Trophoblast cell (in vitro differentiated cells and primary cell): ENCODE results near the gene RALGAPB.
"Not testable (repeated sequence)": the region's sequence is repeated elsewhere in the genome, so short reads cannot be mapped to it uniquely, and the experiment has no call there.

Experiments
- DNase-seq, 2 donors: peaks; one replicate each; pipeline ENCODE4 v3.0.0-alpha.2; 2016
- H2AFZ ChIP-seq: 2 replicates; pipeline ENCODE4 v1.6.1; 2013; ENCODE audit warnings: low read length, moderate library complexity, mild to moderate bottlenecking; ENCODE audit not compliant: insufficient read depth, poor library complexity
- H2AK5ac ChIP-seq: 2 replicates; pipeline ENCODE4 v1.6.1; 2013; ENCODE audit warnings: mild to moderate bottlenecking, low read length
- H2BK120ac ChIP-seq: 2 replicates; pipeline ENCODE4 v1.6.1; 2013; ENCODE audit warnings: low read length, mild to moderate bottlenecking, moderate library complexity; ENCODE audit not compliant: insufficient read depth, poor library complexity
- H2BK12ac ChIP-seq: 2 replicates; pipeline ENCODE4 v1.6.1; 2013; ENCODE audit warnings: mild to moderate bottlenecking, low read length, moderate library complexity
- H2BK5ac ChIP-seq: 2 replicates; pipeline ENCODE4 v1.6.1; 2013; ENCODE audit warnings: low read length, low read depth, moderate library complexity, mild to moderate bottlenecking; ENCODE audit not compliant: poor library complexity
- H3K14ac ChIP-seq: 2 replicates; pipeline ENCODE4 v1.6.1; 2013; ENCODE audit warnings: mild to moderate bottlenecking, low read length
- H3K18ac ChIP-seq: 2 replicates; pipeline ENCODE4 v1.6.1; 2013; ENCODE audit warnings: mild to moderate bottlenecking, low read length
- H3K23ac ChIP-seq: 2 replicates; pipeline ENCODE4 v1.6.1; 2013; ENCODE audit warnings: low read length
- H3K27ac ChIP-seq: 2 replicates; pipeline ENCODE4 v1.5.1; 2013; ENCODE audit warnings: low read depth, mild to moderate bottlenecking, inconsistent platforms, low read length, moderate library complexity
- H3K27me3 ChIP-seq: 2 replicates; pipeline ENCODE4 v1.6.1; 2013; ENCODE audit warnings: inconsistent platforms, mild to moderate bottlenecking, low read length, moderate library complexity; ENCODE audit not compliant: insufficient read depth
- H3K36me3 ChIP-seq, 2 experiments: 1 replicate in 1 of 2; 2 replicates in 1 of 2; pipeline ENCODE4 v1.6.1; 2013; ENCODE audit warnings: low read length in 2 of 2, mild to moderate bottlenecking in 2 of 2, moderate library complexity in 1 of 2; ENCODE audit not compliant: insufficient read depth in 2 of 2, control insufficient read depth in 1 of 2
- H3K4ac ChIP-seq: 2 replicates; pipeline ENCODE4 v1.6.1; 2013; ENCODE audit warnings: low read depth, mild to moderate bottlenecking, low read length, moderate library complexity
- H3K4me1 ChIP-seq, 2 experiments: 1 replicate in 1 of 2; 2 replicates in 1 of 2; pipeline ENCODE4 v1.6.1; 2013; ENCODE audit warnings: low read length in 2 of 2, mild to moderate bottlenecking in 2 of 2, moderate library complexity in 1 of 2; ENCODE audit not compliant: insufficient read depth in 2 of 2, control insufficient read depth in 1 of 2
- H3K4me2 ChIP-seq: 2 replicates; pipeline ENCODE4 v1.6.1; 2013; ENCODE audit warnings: inconsistent platforms, mild to moderate bottlenecking, low read length, moderate library complexity
- H3K4me3 ChIP-seq: 2 replicates; pipeline ENCODE4 v1.5.1; 2013; ENCODE audit warnings: mild to moderate bottlenecking, low read depth, low read length, inconsistent platforms
- H3K79me1 ChIP-seq: one replicate; pipeline ENCODE4 v1.6.1; 2013; ENCODE audit warnings: low read length
- H3K79me2 ChIP-seq: 2 replicates; pipeline ENCODE4 v1.6.1; 2013; ENCODE audit warnings: low read length, mild to moderate bottlenecking; ENCODE audit not compliant: control insufficient read depth, insufficient read depth, poor library complexity
- H3K9ac ChIP-seq: 2 replicates; pipeline ENCODE4 v1.6.1; 2013; ENCODE audit warnings: mild to moderate bottlenecking, low read length
- H3K9me3 ChIP-seq: 2 replicates; pipeline ENCODE4 v1.6.1; 2013; ENCODE audit warnings: low read depth, mild to moderate bottlenecking, control low read depth, inconsistent platforms, low read length; ENCODE audit not compliant: insufficient read depth
- H4K12ac ChIP-seq: 2 replicates; pipeline ENCODE4 v1.6.1; 2013; ENCODE audit warnings: low read depth, mild to moderate bottlenecking, low read length, moderate library complexity
- H4K8ac ChIP-seq: 2 replicates; pipeline ENCODE4 v1.6.1; 2013; ENCODE audit warnings: low read depth, mild to moderate bottlenecking, low read length, moderate library complexity
- H4K91ac ChIP-seq: one replicate; pipeline ENCODE4 v1.6.1; 2013; ENCODE audit warnings: low read depth, mild to moderate bottlenecking, low read length, moderate library complexity
- WGBS: extraction: QIAGEN DNeasy Blood & Tissue Kit; methylation state at CpG from one replicate; pipeline ENCODE4 v1.1.7; 2013; ENCODE audit warnings: missing lambda C conversion rate; ENCODE audit not compliant: insufficient read length, insufficient coverage; ENCODE audit errors: extremely low coverage; 5-methylcytosine and 5-hydroxymethylcytosine counted together

The RALGAPB gene

DNA sequence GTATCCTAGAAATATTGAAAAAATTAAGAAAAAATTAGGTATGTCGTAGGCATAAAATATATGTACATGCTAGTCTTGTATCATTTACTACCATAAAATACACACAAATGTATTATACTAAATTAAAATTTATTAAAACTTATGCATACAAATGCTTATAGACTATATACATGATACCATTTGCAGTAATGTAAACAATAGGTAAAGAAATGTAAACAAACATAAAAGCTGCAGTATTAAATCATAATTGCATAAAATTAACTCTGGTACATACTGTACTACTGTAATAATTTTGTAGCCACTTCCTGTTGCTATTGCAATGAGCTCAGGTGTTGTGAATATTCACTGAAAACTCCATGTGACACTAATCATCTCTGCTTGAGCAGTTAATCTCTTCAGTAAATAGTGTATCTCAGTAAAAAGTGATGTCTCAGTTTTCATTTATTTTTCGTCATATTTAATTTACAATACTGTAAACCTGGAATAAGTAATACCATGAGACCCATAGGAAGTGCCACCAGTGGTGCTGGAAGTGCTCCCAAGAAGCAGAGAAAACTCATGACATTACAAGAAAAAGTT lies 29.3 kb downstream of the RALGAPB start:
- no peak overlapping the region for H3K18ac ChIP-seq
- H3K27me3 ChIP-seq = no peaks in the 10 kb centered on the region
- no peak overlapping the region for H4K8ac ChIP-seq
- H3K79me1 ChIP-seq = no peaks in the 10 kb centered on the region
- H3K14ac ChIP-seq = no peak overlapping the region
- H3K23ac ChIP-seq = no peak overlapping the region
- no peak overlapping the region for H3K4me3 ChIP-seq
- H3K79me2 ChIP-seq = no peaks in the 10 kb centered on the region
- WGBS = no CpG with 5 or more reads among the region's 2 CpGs
- no peak overlapping the region for H3K9ac ChIP-seq
- H3K4ac ChIP-seq = no peak overlapping the region
- H3K27ac ChIP-seq = no peak overlapping the region
- no peak overlapping the region for H2BK12ac ChIP-seq
- H3K4me2 ChIP-seq = no peak overlapping the region
- no peak overlapping the region for H4K12ac ChIP-seq
- H4K91ac ChIP-seq = no peak overlapping the region
- H2AFZ ChIP-seq = no peak overlapping the region
- no peak overlapping the region for H2AK5ac ChIP-seq
- peaks cover 12 to 30% of the 10 kb centered on the region in 2 experiments for H3K36me3 ChIP-seq
- H2BK5ac ChIP-seq = no peak overlapping the region
- DNase-seq = no peak
- no peaks in the 10 kb centered on the region for H3K9me3 ChIP-seq
- no peaks in the 10 kb centered on the region for H3K4me1 ChIP-seq
- no peak overlapping the region for H2BK120ac ChIP-seq

DNA sequence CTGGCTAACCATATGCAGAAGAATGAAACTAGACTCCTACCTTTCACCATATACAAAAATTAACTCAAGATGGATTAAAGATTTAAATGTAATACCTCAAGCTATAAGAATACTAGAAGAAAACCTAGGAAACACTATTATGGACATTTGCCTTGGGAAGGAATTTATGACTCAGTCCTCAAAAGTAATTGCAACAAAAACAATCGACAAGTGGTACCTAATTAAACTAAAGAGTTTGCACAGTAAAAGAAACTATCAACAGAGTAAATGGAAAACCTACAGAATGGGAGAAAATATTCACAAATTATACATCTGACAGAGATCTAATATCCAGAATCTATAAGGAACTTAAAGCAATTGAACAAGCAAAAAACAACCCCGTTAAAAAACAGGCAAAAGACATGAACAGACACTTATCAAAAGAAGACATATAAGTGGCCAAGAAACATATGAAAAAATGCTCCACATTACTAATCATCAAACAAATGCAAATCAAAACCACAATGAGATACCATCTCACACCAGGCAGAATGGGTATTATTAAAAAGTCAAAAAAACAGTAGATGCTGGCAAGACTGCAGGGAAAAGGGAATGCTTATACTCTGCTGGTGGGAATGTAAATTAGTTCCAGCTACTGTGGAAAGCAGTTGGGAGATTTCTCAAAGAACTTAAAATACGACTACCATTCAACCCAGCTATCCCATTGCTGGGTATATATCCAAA lies 31.9 kb downstream of the RALGAPB start:
- Histone ChIP-seq H4K91ac (no peak overlapping the region), H3K27ac (no peak overlapping the region), H3K4me2 (no peak overlapping the region), H3K4me1 (no peaks in the 10 kb centered on the region), H3K9ac (no peak overlapping the region), H2BK5ac (no peak overlapping the region), H3K18ac (no peak overlapping the region), H3K9me3 (no peaks in the 10 kb centered on the region), H3K27me3 (no peaks in the 10 kb centered on the region), H2BK120ac (no peak overlapping the region), H2AFZ (no peak overlapping the region), H3K23ac (no peak overlapping the region), H3K36me3 (peaks cover 16 to 26% of the 10 kb centered on the region in 2 experiments), H2BK12ac (no peak overlapping the region), H3K4me3 (no peak overlapping the region), H3K14ac (no peak overlapping the region), H2AK5ac (no peak overlapping the region), H4K8ac (no peak overlapping the region), H3K79me2 (no peaks in the 10 kb centered on the region), H4K12ac (no peak overlapping the region), H3K79me1 (no peaks in the 10 kb centered on the region), H3K4ac (no peak overlapping the region)
- WGBS = no CpG with 5 or more reads among the region's 3 CpGs
- no peak for DNase-seq

DNA sequence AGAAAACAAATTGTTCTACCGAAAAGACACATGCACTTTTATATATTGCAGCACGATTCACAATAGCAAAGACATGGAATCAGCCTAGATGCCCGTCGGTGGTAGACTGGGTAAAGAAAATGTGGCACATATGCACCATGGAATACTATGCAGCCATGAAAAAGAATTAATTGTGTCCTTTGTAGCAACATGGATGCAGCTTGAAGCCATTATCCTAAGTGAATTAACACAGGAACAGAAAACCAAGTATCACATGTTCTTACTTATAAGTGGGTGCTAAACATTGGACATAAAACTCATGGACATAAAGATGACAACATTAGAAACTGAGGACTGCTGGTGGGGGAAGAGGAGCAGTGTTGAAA lies 32.4 kb downstream of the RALGAPB start:
- Histone ChIP-seq H3K36me3 (peaks cover 18 to 27% of the 10 kb centered on the region in 2 experiments), H2BK12ac (no peak overlapping the region), H3K4ac (no peak overlapping the region), H3K27me3 (no peaks in the 10 kb centered on the region), H3K9me3 (no peaks in the 10 kb centered on the region), H3K27ac (no peak overlapping the region), H2BK120ac (no peak overlapping the region), H4K91ac (no peak overlapping the region), H2BK5ac (no peak overlapping the region), H3K79me2 (no peaks in the 10 kb centered on the region), H3K18ac (no peak overlapping the region), H2AK5ac (no peak overlapping the region), H4K8ac (no peak overlapping the region), H3K79me1 (no peaks in the 10 kb centered on the region), H3K23ac (no peak overlapping the region), H3K4me1 (no peaks in the 10 kb centered on the region), H3K14ac (no peak overlapping the region), H3K9ac (no peak overlapping the region), H2AFZ (no peak overlapping the region), H4K12ac (no peak overlapping the region), H3K4me3 (no peak overlapping the region), H3K4me2 (no peak overlapping the region)
- no peak for DNase-seq
- WGBS = no CpG with 5 or more reads among the region's 4 CpGs

DNA sequence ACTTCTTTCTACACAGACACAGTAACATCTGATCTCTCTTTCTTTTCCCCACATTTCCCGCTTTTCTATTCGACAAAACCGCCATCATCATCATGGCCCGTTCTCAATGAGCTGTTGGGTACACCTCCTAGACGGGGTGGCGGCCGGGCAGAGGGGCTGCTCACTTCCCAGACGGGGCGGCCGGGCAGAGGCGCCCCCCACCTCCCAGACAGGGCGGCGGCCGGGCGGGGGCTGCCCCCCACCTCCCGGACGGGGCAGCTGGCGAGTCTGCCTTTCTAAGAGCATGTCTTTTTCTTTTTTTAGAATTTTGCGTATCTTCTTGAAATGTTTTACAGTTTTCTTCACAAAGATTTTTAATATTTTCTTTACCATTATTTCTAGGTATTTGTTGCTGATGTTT lies 39.1 kb downstream of the RALGAPB start:
- H3K4ac ChIP-seq, H2BK12ac ChIP-seq, H3K14ac ChIP-seq, H3K27ac ChIP-seq, H3K9ac ChIP-seq, H3K4me1 ChIP-seq, H4K91ac ChIP-seq, H2AK5ac ChIP-seq, H3K79me1 ChIP-seq, DNase-seq, H4K8ac ChIP-seq, H3K23ac ChIP-seq, H3K9me3 ChIP-seq, H3K4me3 ChIP-seq, H3K79me2 ChIP-seq, H2BK120ac ChIP-seq, H2AFZ ChIP-seq, H3K4me2 ChIP-seq, H3K27me3 ChIP-seq, H4K12ac ChIP-seq, H2BK5ac ChIP-seq, H3K18ac ChIP-seq: not testable (repeated sequence)
- H3K36me3 ChIP-seq = peaks cover 18 to 19% of the 10 kb centered on the region in 2 experiments
- no CpG with 5 or more reads among the region's 19 CpGs for WGBS
